GM23338 (cell line): ENCODE data around the gene PCDHGA6. TPM values are rescaled to one million over a fixed set of nuclear protein-coding genes. Genes with fewer than 3 reads are reported as not detected.

ENCODE experiments used
- ATAC-seq: fragments of 200-7000 bp; cut with Tn5 transposase; 3 replicates; pipeline ENCODE4 v1.9.1; 2020
- DNase-seq: peaks from one replicate; pipeline ENCODE4 v3.0.0-alpha.2; 2015; ENCODE audit warnings: low spot score
- H2AFZ ChIP-seq: fragments of 200-600 bp; sonication (generic); 2 replicates; pipeline ENCODE4 v1.8.0; 2016; ENCODE audit warnings: antibody characterized with exemption, mild to moderate bottlenecking, moderate library complexity
- H3F3A ChIP-seq: fragments of 200-600 bp; sonication (generic); replicated peaks from 2 replicates; pipeline ENCODE4 v1.8.0; 2017; ENCODE audit warnings: antibody characterized with exemption, mixed run types, low read depth
- H3K27ac ChIP-seq: fragments of 200-600 bp; sonication (generic); 2 replicates; pipeline ENCODE4 v1.6.1; 2016; ENCODE audit warnings: low read depth
- H3K27me3 ChIP-seq: fragments of 200-600 bp; sonication (generic); 2 replicates; pipeline ENCODE4 v1.8.0; 2016; ENCODE audit warnings: mild to moderate bottlenecking, mixed run types, moderate library complexity; ENCODE audit not compliant: insufficient read depth
- H3K36me3 ChIP-seq: fragments of 200-600 bp; sonication (generic); 2 replicates; pipeline ENCODE4 v1.8.0; 2016; ENCODE audit warnings: mild to moderate bottlenecking; ENCODE audit not compliant: insufficient read depth
- H3K4me1 ChIP-seq: fragments of 200-600 bp; sonication (generic); 2 replicates; pipeline ENCODE4 v1.8.0; 2016; ENCODE audit warnings: mild to moderate bottlenecking, moderate library complexity; ENCODE audit not compliant: insufficient read depth
- H3K4me2 ChIP-seq: fragments of 200-600 bp; sonication (generic); 2 replicates; pipeline ENCODE4 v1.7.1; 2017; ENCODE audit warnings: mixed run types
- H3K4me3 ChIP-seq: fragments of 200-600 bp; sonication (generic); 2 replicates; pipeline ENCODE4 v1.6.1; 2016; ENCODE audit warnings: mixed run types
- H3K79me2 ChIP-seq: fragments of 200-600 bp; sonication (generic); replicated peaks from 2 replicates; pipeline ENCODE4 v1.8.0; 2017; ENCODE audit warnings: mild to moderate bottlenecking; ENCODE audit not compliant: insufficient read depth
- H3K9me2 ChIP-seq: fragments of 200-600 bp; sonication (generic); 2 replicates; pipeline ENCODE4 v1.8.0; 2017; ENCODE audit not compliant: insufficient read depth
- H4K20me1 ChIP-seq: fragments of 200-600 bp; sonication (generic); replicated peaks from 2 replicates; pipeline ENCODE4 v1.8.0; 2017; ENCODE audit warnings: mild to moderate bottlenecking; ENCODE audit not compliant: insufficient read depth
- H3K27ac Mint-ChIP-seq: 2 replicates; pipeline ENCODE4 v1.8.0; 2020; ENCODE audit warnings: inconsistent platforms, mild to moderate bottlenecking, moderate library complexity, mixed read lengths
- H3K27me3 Mint-ChIP-seq: 3 replicates; pipeline ENCODE4 v1.8.0; 2022; ENCODE audit warnings: low read depth, mild to moderate bottlenecking, moderate library complexity, mixed read lengths, inconsistent platforms; ENCODE audit not compliant: insufficient read depth, poor library complexity
- H3K36me3 Mint-ChIP-seq: 3 replicates; pipeline ENCODE4 v1.8.0; 2021; ENCODE audit warnings: low read depth, mild to moderate bottlenecking, inconsistent platforms, moderate library complexity, mixed read lengths
- H3K4me1 Mint-ChIP-seq: 3 replicates; pipeline ENCODE4 v1.8.0; 2020; ENCODE audit warnings: mild to moderate bottlenecking, inconsistent platforms, mixed read lengths
- H3K4me3 Mint-ChIP-seq: 3 replicates; pipeline ENCODE4 v1.8.0; 2021; ENCODE audit warnings: moderate library complexity, mild to moderate bottlenecking, inconsistent platforms, mixed read lengths
- H3K9me3 Mint-ChIP-seq: 3 replicates; pipeline ENCODE4 v1.8.0; 2020; ENCODE audit warnings: moderate library complexity, mild to moderate bottlenecking, inconsistent platforms, mixed read lengths
- CREB1 ChIP-seq: fragments of 250-450 bp; sonication (Bioruptor Pico); IDR thresholded peaks from 2 replicates; pipeline ENCODE4 v1.5.0; 2020; ENCODE audit warnings: low read depth, mild to moderate bottlenecking, moderate library complexity
- CTCF ChIP-seq, 2 experiments: fragments of 200-600 bp in 1 of 2; sonication (generic) in 1 of 2; conservative IDR thresholded peaks; 2 replicates each; pipeline versions ENCODE4 v1.5.1 to v1.6.1; 2016 to 2017; ENCODE audit warnings: antibody characterized with exemption in 2 of 2, low read depth in 2 of 2, mild to moderate bottlenecking in 2 of 2, moderate library complexity in 1 of 2
- ETS1 ChIP-seq: IDR thresholded peaks from 2 replicates; pipeline ENCODE4 v1.6.1; 2016; ENCODE audit warnings: antibody characterized with exemption
- EZH2 ChIP-seq: fragments of 200-600 bp; sonication (generic); IDR thresholded peaks from one replicate; pipeline ENCODE4 v1.8.0; 2017; ENCODE audit warnings: antibody characterized with exemption, mild to moderate bottlenecking, low read depth; ENCODE audit not compliant: unreplicated experiment
- EZH2phosphoT487 ChIP-seq: fragments of 200-600 bp; sonication (generic); IDR thresholded peaks from one replicate; pipeline ENCODE4 v1.8.1; 2018; ENCODE audit warnings: antibody characterized with exemption; ENCODE audit not compliant: unreplicated experiment
- JUNB ChIP-seq: IDR thresholded peaks from one replicate; pipeline ENCODE4 v1.6.1; 2016; ENCODE audit warnings: antibody characterized with exemption; ENCODE audit not compliant: unreplicated experiment
- NANOG ChIP-seq: IDR thresholded peaks from 2 replicates; pipeline ENCODE4 v1.6.1; 2016; ENCODE audit warnings: antibody characterized with exemption, borderline replicate concordance
- POLR2AphosphoS5 ChIP-seq: IDR thresholded peaks from 2 replicates; pipeline ENCODE4 v1.6.1; 2016; ENCODE audit warnings: antibody characterized with exemption, low read depth
- REST ChIP-seq: IDR thresholded peaks from one replicate; pipeline ENCODE4 v1.6.1; 2018; ENCODE audit warnings: antibody characterized with exemption; ENCODE audit not compliant: unreplicated experiment
- STAT1 ChIP-seq: IDR thresholded peaks from one replicate; pipeline ENCODE4 v1.6.1; 2016; ENCODE audit warnings: antibody characterized with exemption; ENCODE audit not compliant: unreplicated experiment
- ZNF114 ChIP-seq: fragments of 250-450 bp; sonication (Bioruptor Pico); IDR thresholded peaks from 2 replicates; pipeline ENCODE4 v1.5.0; 2020; ENCODE audit warnings: mild to moderate bottlenecking, moderate library complexity
- ZNF331 ChIP-seq: fragments of 250-450 bp; sonication (Bioruptor Pico); IDR thresholded peaks from 2 replicates; pipeline ENCODE4 v1.5.0; 2020; ENCODE audit warnings: low read depth, mild to moderate bottlenecking, moderate library complexity
- ZNF462 ChIP-seq: fragments of 250-450 bp; sonication (Bioruptor Pico); IDR thresholded peaks from 2 replicates; pipeline ENCODE4 v1.5.0; 2020; ENCODE audit warnings: mild to moderate bottlenecking, moderate library complexity
- polyA plus RNA-seq: library from polyadenylated mRNA; unstranded; fragments of >200 nt; fragmentation: Nextera tagmentation; extraction: Ambion mirVana; gene quantifications from 2 replicates; pipeline ENCODE4 v1.2.1, GENCODE V29; 2016
- total RNA-seq: library from RNA; depleted of rRNA; stranded (reverse); fragments of >200 nt; shearing (Covaris generic); gene quantifications from 2 replicates; pipeline ENCODE4 v1.2.3, GENCODE V29; 2014

Gene PCDHGA6
- total and polyA plus RNA-seq, 2 experiments from 2014 or later = 0.99 to 4.8 TPM

GRCh38 chr5:141384471-141385267, 11.0 kb downstream of the PCDHGA6 start:
- ATAC-seq (no peak), DNase-seq (no peak)
- Histone ChIP-seq H3K27me3 (peaks cover 7% of the 10 kb centered on the region; the same call in 1 of the 2 replicates), H3K4me3 (no peak overlapping the region), H3K9me2 (no peaks in the 10 kb centered on the region), H3K4me2 (no peak overlapping the region), H4K20me1 (no peaks in the 10 kb centered on the region), H3K4me1 (0 out of 2 replicates have a peak, but pooled peaks cover 5% of the 10 kb centered on the region), H2AFZ (no peak overlapping the region), H3F3A (no peaks in the 10 kb centered on the region), H3K79me2 (no peaks in the 10 kb centered on the region), H3K27ac (no peak overlapping the region), H3K36me3 (no peaks in the 10 kb centered on the region)
- Mint-ChIP-seq H3K4me3 (no peak overlapping the region), H3K4me1 (no peaks in the 10 kb centered on the region), H3K36me3 (peaks cover 59% of the 10 kb centered on the region), H3K27ac (no peak overlapping the region), H3K27me3 (peaks cover 10% of the 10 kb centered on the region), H3K9me3 (peaks cover 71% of the 10 kb centered on the region)
- no peak for TF ChIP-seq EZH2phosphoT487
- no peak for TF ChIP-seq JUNB
- no peak for TF ChIP-seq STAT1
- no peak for TF ChIP-seq ZNF331
- TF ChIP-seq CTCF (conservative IDR thresholded peaks at IDR 0.05; ENCODE audit: low read depth in 2 of 2) = no peak
- TF ChIP-seq ETS1 = no peak
- no peak for TF ChIP-seq ZNF462 (CRISPR knock-in tag)
- TF ChIP-seq POLR2AphosphoS5 = no peak
- no peak for TF ChIP-seq EZH2
- TF ChIP-seq REST = no peak
- TF ChIP-seq ZNF114 (CRISPR knock-in tag) = no peak
- no peak for TF ChIP-seq CREB1 (CRISPR knock-in tag)
- TF ChIP-seq NANOG = no peak
